ENCODE data around the gene FXR2. TPM values are rescaled to one million over a fixed set of nuclear protein-coding genes. Genes with fewer than 3 reads are reported as not detected.
A peak's percentile ranks its signal among the peaks of the same experiment; 100 is the strongest.

Gene FXR2
- total and polyA plus RNA-seq, 9 of the 15 experiments (the other 6 are each of a cell fraction or from before 2014, with no cell fraction given), result 2.0 to 49.3 (median 24.5) TPM

DNA sequence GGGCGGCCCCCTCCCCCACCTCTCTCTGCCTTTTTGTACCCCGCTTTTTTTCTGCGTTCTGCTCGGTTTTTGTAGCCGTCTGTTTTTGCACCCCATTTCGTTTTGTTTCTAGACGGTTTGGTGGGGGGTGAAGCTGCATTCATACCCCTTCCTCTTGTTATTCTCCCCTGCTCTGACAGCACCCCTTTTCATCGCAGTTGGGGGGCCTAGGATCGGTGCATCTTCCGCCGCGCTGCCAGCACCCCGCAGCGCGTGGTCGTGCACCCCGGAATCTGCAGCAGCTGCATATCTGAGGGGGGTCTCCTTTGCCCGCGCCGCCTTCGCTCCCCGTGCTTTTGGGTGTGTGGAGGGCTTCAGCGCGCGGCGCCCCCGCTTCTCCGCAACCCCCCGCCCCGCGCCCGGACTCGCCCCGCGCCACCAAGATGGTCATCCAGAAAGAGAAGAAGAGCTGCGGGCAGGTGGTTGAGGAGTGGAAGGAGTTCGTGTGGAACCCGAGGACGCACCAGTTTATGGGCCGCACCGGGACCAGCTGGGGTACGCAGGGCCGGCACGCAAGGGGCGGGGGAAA, 36.5 kb upstream of the FXR2 start (continued):
- TF ChIP-seq, protein P1, sequence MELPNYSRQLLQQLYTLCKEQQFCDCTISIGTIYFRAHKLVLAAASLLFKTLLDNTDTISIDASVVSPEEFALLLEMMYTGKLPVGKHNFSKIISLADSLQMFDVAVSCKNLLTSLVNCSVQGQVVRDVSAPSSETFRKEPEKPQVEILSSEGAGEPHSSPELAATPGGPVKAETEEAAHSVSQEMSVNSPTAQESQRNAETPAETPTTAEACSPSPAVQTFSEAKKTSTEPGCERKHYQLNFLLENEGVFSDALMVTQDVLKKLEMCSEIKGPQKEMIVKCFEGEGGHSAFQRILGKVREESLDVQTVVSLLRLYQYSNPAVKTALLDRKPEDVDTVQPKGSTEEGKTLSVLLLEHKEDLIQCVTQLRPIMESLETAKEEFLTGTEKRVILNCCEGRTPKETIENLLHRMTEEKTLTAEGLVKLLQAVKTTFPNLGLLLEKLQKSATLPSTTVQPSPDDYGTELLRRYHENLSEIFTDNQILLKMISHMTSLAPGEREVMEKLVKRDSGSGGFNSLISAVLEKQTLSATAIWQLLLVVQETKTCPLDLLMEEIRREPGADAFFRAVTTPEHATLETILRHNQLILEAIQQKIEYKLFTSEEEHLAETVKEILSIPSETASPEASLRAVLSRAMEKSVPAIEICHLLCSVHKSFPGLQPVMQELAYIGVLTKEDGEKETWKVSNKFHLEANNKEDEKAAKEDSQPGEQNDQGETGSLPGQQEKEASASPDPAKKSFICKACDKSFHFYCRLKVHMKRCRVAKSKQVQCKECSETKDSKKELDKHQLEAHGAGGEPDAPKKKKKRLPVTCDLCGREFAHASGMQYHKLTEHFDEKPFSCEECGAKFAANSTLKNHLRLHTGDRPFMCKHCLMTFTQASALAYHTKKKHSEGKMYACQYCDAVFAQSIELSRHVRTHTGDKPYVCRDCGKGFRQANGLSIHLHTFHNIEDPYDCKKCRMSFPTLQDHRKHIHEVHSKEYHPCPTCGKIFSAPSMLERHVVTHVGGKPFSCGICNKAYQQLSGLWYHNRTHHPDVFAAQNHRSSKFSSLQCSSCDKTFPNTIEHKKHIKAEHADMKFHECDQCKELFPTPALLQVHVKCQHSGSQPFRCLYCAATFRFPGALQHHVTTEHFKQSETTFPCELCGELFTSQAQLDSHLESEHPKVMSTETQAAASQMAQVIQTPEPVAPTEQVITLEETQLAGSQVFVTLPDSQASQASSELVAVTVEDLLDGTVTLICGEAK (IDR thresholded peaks at IDR 0.05), result peak; percentile 40; the same call in 1 of the 2 replicates
- TF ChIP-seq, protein P1 (CRISPR knock-in tag; IDR thresholded peaks at IDR 0.05), result no peak
- TF ChIP-seq, protein P2, sequence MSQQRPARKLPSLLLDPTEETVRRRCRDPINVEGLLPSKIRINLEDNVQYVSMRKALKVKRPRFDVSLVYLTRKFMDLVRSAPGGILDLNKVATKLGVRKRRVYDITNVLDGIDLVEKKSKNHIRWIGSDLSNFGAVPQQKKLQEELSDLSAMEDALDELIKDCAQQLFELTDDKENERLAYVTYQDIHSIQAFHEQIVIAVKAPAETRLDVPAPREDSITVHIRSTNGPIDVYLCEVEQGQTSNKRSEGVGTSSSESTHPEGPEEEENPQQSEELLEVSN (IDR thresholded peaks at IDR 0.05; ENCODE audit: borderline replicate concordance in 1 of 2, extremely low read depth in 1 of 2, insufficient read depth in 1 of 2, insufficient read length in 1 of 2, low read depth in 1 of 2, low read length in 1 of 2, poor library complexity in 1 of 2, severe bottlenecking in 1 of 2), result peak in 1 of 2 experiments; percentile 1
- TF ChIP-seq EHMT2 (IDR thresholded peaks at IDR 0.05), result no peak
- peak; percentile 38; the same call in 1 of the 2 replicates for TF ChIP-seq GTF2A2 (tag; IDR thresholded peaks at IDR 0.05)
- peak; percentile 6 for TF ChIP-seq KDM5B (IDR thresholded peaks at IDR 0.05; ENCODE audit: insufficient replicate concordance, low read depth, low read length)
- peak; percentile 51 for TF ChIP-seq RBFOX2 (IDR thresholded peaks at IDR 0.05; ENCODE audit: low read depth, low read length)
- no peak for TF ChIP-seq MEF2A (IDR thresholded peaks at IDR 0.05; ENCODE audit: control insufficient read depth, low read depth, low read length)
- TF ChIP-seq BMI1 (IDR thresholded peaks at IDR 0.05; ENCODE audit: low read length), result no peak

Measured in K562 (cell line).